CD4-positive, alpha-beta T cell treated with Interleukin-17A for 4 hours (primary cell): ENCODE data around the gene ADPRHL1.

Source experiments
- DNase-seq: peaks from one replicate; pipeline ENCODE4 v3.0.0-alpha.2; 2020; ENCODE audit warnings: mixed read lengths

The ADPRHL1 gene

GRCh38 chr13:113414335-113414734, 39.0 kb downstream of the ADPRHL1 start:
- no peak for DNase-seq

- DNase-seq: no peak
Measured at GRCh38 chr13:113413898-113414282, 39.4 kb downstream of the ADPRHL1 start.

GRCh38 chr13:113413178-113413897, 40.0 kb downstream of the ADPRHL1 start:
- no peak for DNase-seq

GRCh38 chr13:113412440-113412839, 40.8 kb downstream of the ADPRHL1 start:
- no peak for DNase-seq

GRCh38 chr13:113411216-113412023, 41.9 kb downstream of the ADPRHL1 start:
- no peak for DNase-seq

- DNase-seq: no peak
Measured at GRCh38 chr13:113410472-113411201, 42.7 kb downstream of the ADPRHL1 start.

- DNase-seq: no peak
Measured at GRCh38 chr13:113408562-113408961, 44.7 kb downstream of the ADPRHL1 start.

GRCh38 chr13:113407531-113408393, 45.5 kb downstream of the ADPRHL1 start:
- no peak for DNase-seq

- no peak for DNase-seq
Measured at GRCh38 chr13:113407103-113407530, 46.2 kb downstream of the ADPRHL1 start.

- DNase-seq: no peak
Measured at GRCh38 chr13:113406321-113407102, 46.8 kb downstream of the ADPRHL1 start.

GRCh38 chr13:113405481-113406300, 47.6 kb downstream of the ADPRHL1 start:
- DNase-seq: no peak

- no peak for DNase-seq
Measured at GRCh38 chr13:113404723-113405471, 48.4 kb downstream of the ADPRHL1 start.

GRCh38 chr13:113404366-113404722, 48.9 kb downstream of the ADPRHL1 start:
- no peak for DNase-seq

- no peak for DNase-seq
Measured at GRCh38 chr13:113403255-113404104, 49.8 kb downstream of the ADPRHL1 start.

GRCh38 chr13:113402471-113403254, 50.6 kb downstream of the ADPRHL1 start:
- DNase-seq: no peak

- no peak for DNase-seq
Measured at GRCh38 chr13:113401452-113402415, 51.6 kb downstream of the ADPRHL1 start.
